PC-9 (cell line): ENCODE measurements around the gene BRIP1.

Source experiments
- EZH2 ChIP-seq: fragments of 200-600 bp; sonication (generic); IDR thresholded peaks from 2 replicates; pipeline ENCODE4 v1.8.0; 2017; ENCODE audit warnings: antibody characterized with exemption, low read depth
- TF ChIP-seq, protein P1 (sequence below): fragments of 200-600 bp; sonication (generic); conservative IDR thresholded peaks from 2 replicates; pipeline ENCODE4 v1.6.1; 2017; ENCODE audit warnings: mixed run types, antibody characterized with exemption, mild to moderate bottlenecking, moderate library complexity

DNA sequence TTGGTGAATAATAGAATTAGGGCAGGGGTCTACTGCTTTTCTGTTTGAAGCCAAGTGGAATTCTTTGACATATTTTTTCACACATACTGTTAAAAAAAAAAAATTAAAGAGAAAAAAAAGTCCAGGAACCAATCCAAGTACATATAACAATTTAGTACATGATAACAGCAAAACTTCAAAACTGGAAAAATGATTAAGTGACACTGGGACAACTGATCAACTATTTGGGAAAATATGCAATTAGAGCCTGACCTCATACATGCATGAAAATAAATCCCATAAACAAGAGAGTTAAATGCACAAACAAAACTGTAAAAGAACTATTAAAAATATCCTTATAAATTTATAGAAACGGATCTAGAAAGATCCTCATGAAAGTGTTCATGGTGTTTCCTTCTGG is 27.7 kb downstream of the BRIP1 start:
- TF ChIP-seq, protein P1, sequence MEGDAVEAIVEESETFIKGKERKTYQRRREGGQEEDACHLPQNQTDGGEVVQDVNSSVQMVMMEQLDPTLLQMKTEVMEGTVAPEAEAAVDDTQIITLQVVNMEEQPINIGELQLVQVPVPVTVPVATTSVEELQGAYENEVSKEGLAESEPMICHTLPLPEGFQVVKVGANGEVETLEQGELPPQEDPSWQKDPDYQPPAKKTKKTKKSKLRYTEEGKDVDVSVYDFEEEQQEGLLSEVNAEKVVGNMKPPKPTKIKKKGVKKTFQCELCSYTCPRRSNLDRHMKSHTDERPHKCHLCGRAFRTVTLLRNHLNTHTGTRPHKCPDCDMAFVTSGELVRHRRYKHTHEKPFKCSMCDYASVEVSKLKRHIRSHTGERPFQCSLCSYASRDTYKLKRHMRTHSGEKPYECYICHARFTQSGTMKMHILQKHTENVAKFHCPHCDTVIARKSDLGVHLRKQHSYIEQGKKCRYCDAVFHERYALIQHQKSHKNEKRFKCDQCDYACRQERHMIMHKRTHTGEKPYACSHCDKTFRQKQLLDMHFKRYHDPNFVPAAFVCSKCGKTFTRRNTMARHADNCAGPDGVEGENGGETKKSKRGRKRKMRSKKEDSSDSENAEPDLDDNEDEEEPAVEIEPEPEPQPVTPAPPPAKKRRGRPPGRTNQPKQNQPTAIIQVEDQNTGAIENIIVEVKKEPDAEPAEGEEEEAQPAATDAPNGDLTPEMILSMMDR: no peak
- no peak for TF ChIP-seq EZH2
